HEK293T (cell line): Measurements from ENCODE around the gene MACO1.

ENCODE experiments used
- ELF4 ChIP-seq: fragments of 450-650 bp; IDR thresholded peaks from 2 replicates; pipeline ENCODE4 v1.6.1; 2017; ENCODE audit warnings: antibody characterized with exemption
- FOXA1 ChIP-seq: fragments of 450-650 bp; IDR thresholded peaks from 2 replicates; pipeline ENCODE4 v1.6.1; 2016; ENCODE audit warnings: mild to moderate bottlenecking
- FOXK2 ChIP-seq: fragments of 450-650 bp; IDR thresholded peaks from 2 replicates; pipeline ENCODE4 v1.6.1; 2016; ENCODE audit warnings: mild to moderate bottlenecking
- FOXM1 ChIP-seq: fragments of 450-650 bp; IDR thresholded peaks from 2 replicates; pipeline ENCODE4 v1.6.1; 2017; ENCODE audit warnings: mild to moderate bottlenecking, borderline replicate concordance
- HDGF ChIP-seq: fragments of 450-650 bp; IDR thresholded peaks from 2 replicates; pipeline ENCODE4 v1.6.1; 2017; ENCODE audit warnings: antibody characterized with exemption, borderline replicate concordance
- TF ChIP-seq, protein P1 (sequence below): fragments of 450-650 bp; IDR thresholded peaks from 2 replicates; pipeline ENCODE4 v1.6.1; 2016

DNA sequence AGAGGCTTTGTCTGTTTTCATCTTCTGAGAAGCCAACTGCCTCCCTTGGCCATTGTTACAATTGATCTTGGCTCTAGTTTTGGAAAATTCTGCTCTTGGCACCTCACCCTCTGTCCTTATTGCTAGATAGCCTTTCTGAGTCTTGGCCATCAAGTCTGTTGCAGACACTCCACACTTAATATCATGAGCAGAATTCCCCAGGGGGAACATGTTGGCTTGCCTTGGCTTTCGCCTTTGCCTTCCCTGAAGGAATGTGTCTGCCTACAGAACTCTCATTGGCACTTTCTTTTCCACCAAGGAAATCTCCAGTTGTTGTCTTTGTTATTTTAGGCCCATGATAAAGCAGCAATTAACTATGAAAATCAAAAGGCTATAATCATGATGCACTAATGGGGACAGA lies 70.0 kb downstream of the MACO1 start:
- no peak for TF ChIP-seq ELF4
- TF ChIP-seq HDGF = no peak
- TF ChIP-seq, protein P1, sequence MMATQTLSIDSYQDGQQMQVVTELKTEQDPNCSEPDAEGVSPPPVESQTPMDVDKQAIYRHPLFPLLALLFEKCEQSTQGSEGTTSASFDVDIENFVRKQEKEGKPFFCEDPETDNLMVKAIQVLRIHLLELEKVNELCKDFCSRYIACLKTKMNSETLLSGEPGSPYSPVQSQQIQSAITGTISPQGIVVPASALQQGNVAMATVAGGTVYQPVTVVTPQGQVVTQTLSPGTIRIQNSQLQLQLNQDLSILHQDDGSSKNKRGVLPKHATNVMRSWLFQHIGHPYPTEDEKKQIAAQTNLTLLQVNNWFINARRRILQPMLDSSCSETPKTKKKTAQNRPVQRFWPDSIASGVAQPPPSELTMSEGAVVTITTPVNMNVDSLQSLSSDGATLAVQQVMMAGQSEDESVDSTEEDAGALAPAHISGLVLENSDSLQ = no peak
- TF ChIP-seq FOXA1 = no peak
- TF ChIP-seq FOXM1 = no peak
- TF ChIP-seq FOXK2 = no peak
